IMR-90 (cell line): ENCODE measurements around the gene KLHDC3. TPM values are rescaled to one million over a fixed set of nuclear protein-coding genes. Genes with fewer than 3 reads are reported as not detected.

Source experiments
- ATAC-seq: fragments of 200-7000 bp; cut with Tn5 transposase; 2 replicates; pipeline ENCODE4 v1.9.1; 2020; ENCODE audit warnings: low read depth, mild to moderate bottlenecking, moderate library complexity
- BruUV-seq: library from RNA; stranded (reverse); fragments of 400-500 nt; replicated peaks from 2 replicates; lab custom pipeline; 2021; lab: Mats Ljungman, UMichigan
- CTCF ChIA-PET: fragments of 300-600 bp; formaldehyde crosslinking; extraction: SDS; loops from one replicate; lab custom pipeline; 2021; ENCODE audit warnings: antibody characterized with exemption; lab: Yijun Ruan, JAX
- POLR2A ChIA-PET: fragments of 300-600 bp; sonication (Branson Sonifier 250); formaldehyde crosslinking; loops from one replicate; lab custom pipeline; 2022; ENCODE audit warnings: antibody characterized with exemption; ENCODE audit not compliant: unreplicated experiment; lab: Charles Lee
- DNase-seq: peaks from one replicate; pipeline ENCODE4 v3.0.0; 2013
- H2AFZ ChIP-seq: replicated peaks from 2 replicates; pipeline ENCODE3; 2013; ENCODE audit warnings: low read length, mild to moderate bottlenecking; ENCODE audit not compliant: poor library complexity
- H2AK5ac ChIP-seq: 2 replicates; pipeline ENCODE4 v1.6.1; 2013; ENCODE audit warnings: low read depth, low read length, inconsistent platforms
- H2AK9ac ChIP-seq: replicated peaks from 2 replicates; pipeline ENCODE3; 2013; ENCODE audit warnings: mild to moderate bottlenecking, low read depth, low read length, moderate library complexity; ENCODE audit not compliant: poor library complexity
- H2BK120ac ChIP-seq: 2 replicates; pipeline ENCODE4 v1.6.1; 2013; ENCODE audit warnings: low read depth, low read length, inconsistent platforms
- H2BK15ac ChIP-seq: 3 replicates; pipeline ENCODE4 v1.6.1; 2013; ENCODE audit warnings: low read depth, low read length, inconsistent platforms
- H2BK20ac ChIP-seq: 2 replicates; pipeline ENCODE4 v1.6.1; 2013; ENCODE audit warnings: low read depth, mild to moderate bottlenecking, inconsistent platforms, low read length, moderate library complexity
- H2BK5ac ChIP-seq: 2 replicates; pipeline ENCODE4 v1.6.1; 2013; ENCODE audit warnings: mild to moderate bottlenecking, low read depth, low read length, inconsistent platforms; ENCODE audit not compliant: poor library complexity, severe bottlenecking
- H3K14ac ChIP-seq: replicated peaks from 2 replicates; pipeline ENCODE4 v1.6.1; 2013; ENCODE audit warnings: low read depth, low read length, inconsistent platforms
- H3K18ac ChIP-seq: 2 replicates; pipeline ENCODE4 v1.6.1; 2013; ENCODE audit warnings: low read depth, low read length, control low read depth
- H3K23ac ChIP-seq: 2 replicates; pipeline ENCODE4 v1.6.1; 2013; ENCODE audit warnings: low read depth, low read length, inconsistent platforms
- H3K27ac ChIP-seq: 2 replicates; pipeline ENCODE4 v1.5.1; 2013; ENCODE audit warnings: mild to moderate bottlenecking, control low read depth, low read length; ENCODE audit not compliant: insufficient read depth
- H3K27me3 ChIP-seq: 2 replicates; pipeline ENCODE4 v1.6.1; 2013; ENCODE audit warnings: low read length; ENCODE audit not compliant: control insufficient read depth, insufficient read depth
- H3K36me3 ChIP-seq: 2 replicates; pipeline ENCODE4 v1.6.1; 2013; ENCODE audit warnings: low read length, mixed read lengths; ENCODE audit not compliant: control insufficient read depth, insufficient read depth
- H3K4ac ChIP-seq: 2 replicates; pipeline ENCODE4 v1.6.1; 2013; ENCODE audit warnings: low read depth, low read length, inconsistent platforms
- H3K4me1 ChIP-seq: 2 replicates; pipeline ENCODE4 v1.6.1; 2013; ENCODE audit warnings: low read length, mixed read lengths; ENCODE audit not compliant: control insufficient read depth, insufficient read depth
- H3K4me2 ChIP-seq: 2 replicates; pipeline ENCODE4 v1.6.1; 2013; ENCODE audit warnings: low read depth, mild to moderate bottlenecking, control low read depth, low read length, moderate library complexity
- H3K4me3 ChIP-seq: 2 replicates; pipeline ENCODE4 v1.5.1; 2013; ENCODE audit warnings: low read depth, mild to moderate bottlenecking, control low read depth, low read length, moderate library complexity; ENCODE audit not compliant: insufficient read depth
- H3K56ac ChIP-seq: 2 replicates; pipeline ENCODE4 v1.6.1; 2013; ENCODE audit warnings: low read length, inconsistent platforms; ENCODE audit not compliant: insufficient read depth; ENCODE audit errors: extremely low read depth
- H3K79me1 ChIP-seq, 2 experiments: 2 replicates each; pipeline ENCODE4 v1.6.1; 2013; ENCODE audit warnings: low read length in 2 of 2, inconsistent platforms in 1 of 2, low read depth in 1 of 2
- H3K9ac ChIP-seq: 2 replicates; pipeline ENCODE4 v1.6.1; 2013; ENCODE audit warnings: low read depth, low read length, control low read depth
- H3K9me1 ChIP-seq: 2 replicates; pipeline ENCODE4 v1.6.1; 2013; ENCODE audit warnings: low read length, inconsistent platforms; ENCODE audit not compliant: insufficient read depth
- H3K9me3 ChIP-seq: 2 replicates; pipeline ENCODE4 v1.6.1; 2013; ENCODE audit warnings: low read length; ENCODE audit not compliant: control insufficient read depth, insufficient read depth
- H4K20me1 ChIP-seq: 2 replicates; pipeline ENCODE4 v1.6.1; 2013; ENCODE audit warnings: low read length, inconsistent platforms; ENCODE audit not compliant: insufficient read depth
- H4K5ac ChIP-seq: 2 replicates; pipeline ENCODE4 v1.6.1; 2013; ENCODE audit warnings: mild to moderate bottlenecking, low read depth, low read length, control low read depth
- H4K8ac ChIP-seq, 2 experiments: 2 replicates each; pipeline ENCODE4 v1.6.1; 2013; ENCODE audit warnings: low read depth in 2 of 2, low read length in 2 of 2, control low read depth in 1 of 2, inconsistent platforms in 1 of 2
- H4K91ac ChIP-seq: 2 replicates; pipeline ENCODE4 v1.6.1; 2013; ENCODE audit warnings: low read depth, low read length, inconsistent platforms; ENCODE audit not compliant: insufficient read depth
- MAZ ChIP-seq: IDR thresholded peaks from 2 replicates; pipeline ENCODE4 v1.6.1; 2012; ENCODE audit warnings: low read depth, mild to moderate bottlenecking, low read length, improper control_type of control experiment, moderate library complexity, borderline replicate concordance
- WGBS, 2 experiments: methylation state at CpG; one replicate each; pipeline versions ENCODE4 v1.1.5 to v1.1.7; 2013; ENCODE audit warnings: missing lambda C conversion rate in 2 of 2; ENCODE audit not compliant: insufficient read length in 1 of 2; ENCODE audit errors: extremely low coverage in 2 of 2; 5-methylcytosine and 5-hydroxymethylcytosine counted together
- dilution Hi-C: fragments of 300-500 bp; cut with HindIII; formaldehyde crosslinking; loops from one replicate; pipeline ENCODE4 v1.14.3; 2018; ENCODE audit warnings: low sequenced_read_pairs; ENCODE audit not compliant: unreplicated experiment
- in situ Hi-C: fragments of 300-500 bp; cut with MboI; formaldehyde crosslinking; loops from 3 replicates; pipeline ENCODE4 v1.14.3; 2019; ENCODE audit warnings: low sequenced_read_pairs, inconsistent platforms, mixed read lengths
- intact Hi-C: fragments of 100-400 bp; cut with micrococcal nuclease; formaldehyde crosslinking; loops from 2 replicates; pipeline ENCODE4 v1.10.0; 2022
- polyA plus RNA-seq, 3 experiments: library from polyadenylated mRNA; depleted of rRNA; stranded (reverse); fragments of >200 nt; gene quantifications; 2 replicates each; pipeline ENCODE4 v1.2.3, GENCODE V29; 2012; ENCODE audit warnings: low replicate concordance in 1 of 3
- total RNA-seq: library from RNA; depleted of rRNA; stranded (reverse); fragments of >200 nt; gene quantifications from 2 replicates; pipeline ENCODE4 v1.2.3, GENCODE V29; 2012

KLHDC3 gene
- total and polyA plus RNA-seq, 2 of the 4 experiments (the other 2 are of a cell fraction) = 57.1 to 76.0 TPM

DNA sequence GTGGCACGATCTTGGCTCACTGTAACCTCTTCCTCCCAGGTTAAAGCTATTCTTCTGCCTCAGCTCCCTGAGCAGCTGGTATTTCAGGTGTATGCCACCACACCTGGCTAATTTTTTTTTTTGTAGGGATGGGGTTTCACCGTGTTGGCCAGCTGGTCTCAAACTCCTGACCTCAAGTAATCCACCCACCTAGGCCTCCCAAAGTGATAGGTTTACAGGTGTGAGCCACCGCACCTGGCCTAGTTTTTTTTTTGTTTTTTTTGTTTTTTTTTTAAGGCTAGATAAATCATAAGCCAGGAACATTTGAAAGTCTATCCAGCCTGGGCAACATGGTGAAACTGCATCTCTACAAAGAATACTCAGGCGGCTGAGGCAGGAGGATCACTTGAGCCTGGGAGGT, 18.3 kb downstream of the KLHDC3 start:
- Histone ChIP-seq H3K4ac (no peak overlapping the region), H3K4me2 (no peak overlapping the region), H3K14ac (no peak overlapping the region), H3K23ac (no peak overlapping the region), H4K91ac (no peak overlapping the region), H3K18ac (no peak overlapping the region), H3K4me3 (no peak overlapping the region), H2AK5ac (no peak overlapping the region), H3K56ac (no peak overlapping the region), H2BK20ac (no peak overlapping the region), H3K9me3 (no peaks in the 10 kb centered on the region), H4K20me1 (peaks cover 8% of the 10 kb centered on the region; the same call in 1 of the 2 replicates), H3K79me1 (peaks cover 12 to 14% of the 10 kb centered on the region in 2 experiments; a peak in 3 of 4 replicates), H3K4me1 (no peaks in the 10 kb centered on the region), H3K27ac (no peak overlapping the region), H2BK5ac (no peak overlapping the region), H2AFZ (no peak overlapping the region), H4K5ac (no peak overlapping the region), H3K9me1 (no peaks in the 10 kb centered on the region), H3K9ac (no peak overlapping the region), H2AK9ac (no peak overlapping the region), H3K27me3 (no peaks in the 10 kb centered on the region), H2BK120ac (no peak overlapping the region), H3K36me3 (peaks cover 57% of the 10 kb centered on the region), H4K8ac (no peak overlapping the region), H2BK15ac (no peak overlapping the region)
- intact Hi-C loops (no loop called here), in situ Hi-C loops (no loop called here), dilution Hi-C loops (no loop called here)
- WGBS, 2 experiments = 100% methylated on average over 1 of the region's 4 CpGs; no CpG with 5 or more reads in 1 of the 2 experiments
- DNase-seq = no peak
- POLR2A ChIA-PET = no interaction called here
- CTCF ChIA-PET = interaction anchor here (0.6 kb wide), 1 partner anchor 9 kb away, joined by 3 read pairs; no protein-coding TSS in a partner anchor
- no peak for TF ChIP-seq MAZ
- no TSS peak for BruUV-seq
- ATAC-seq = no peak
